Head of caudate nucleus (tissue), 42 donors: ENCODE measurements around the gene CDH4.

Experiments used
- DNase-seq, 42 donors: peaks; one replicate each; pipeline versions ENCODE4 v3.0.0 to v3.0.0-alpha.2; 2020 to 2021; ENCODE audit warnings: mixed read lengths in 7 of 42
- intact Hi-C: fragments of 100-400 bp; cut with DNase I; formaldehyde crosslinking; loops from one replicate; pipeline ENCODE4 v1.15.0; 2022

The CDH4 gene

GRCh38 chr20:61700595-61701140, 448.6 kb downstream of the CDH4 start:
- intact Hi-C loops = no loop called here
- DNase-seq = no peak

- intact Hi-C loops = no loop called here
- no peak for DNase-seq
These were observed 449.3 kb downstream of the CDH4 start for GRCh38 chr20:61701401-61701800.

GRCh38 chr20:61701802-61702201, 449.7 kb downstream of the CDH4 start:
- DNase-seq = no peak
- intact Hi-C loops = no loop called here

- intact Hi-C loops = no loop called here
- no peak for DNase-seq
These were observed 450.2 kb downstream of the CDH4 start for GRCh38 chr20:61702246-61702645.

DNA sequence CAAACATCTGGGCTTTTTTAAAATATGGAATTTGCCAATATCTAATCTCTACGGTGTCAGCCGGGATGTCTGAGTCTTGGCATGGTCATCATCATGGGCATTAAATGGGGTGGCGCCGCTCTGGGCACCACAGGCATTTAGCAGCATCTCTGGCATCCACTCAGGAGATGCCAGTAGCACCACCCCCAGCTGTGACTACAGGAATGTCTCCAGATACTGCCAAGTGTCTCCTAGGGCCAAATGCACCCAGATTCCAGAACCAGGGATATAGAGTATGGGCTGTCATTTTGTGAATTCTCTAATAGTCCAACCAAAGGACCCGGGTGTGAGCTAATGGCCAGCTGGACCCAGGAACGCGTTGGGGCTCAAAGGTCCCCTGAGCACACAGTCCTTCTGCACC, 452.6 kb downstream of the CDH4 start:
- intact Hi-C loops = no loop called here
- no peak for DNase-seq

DNA sequence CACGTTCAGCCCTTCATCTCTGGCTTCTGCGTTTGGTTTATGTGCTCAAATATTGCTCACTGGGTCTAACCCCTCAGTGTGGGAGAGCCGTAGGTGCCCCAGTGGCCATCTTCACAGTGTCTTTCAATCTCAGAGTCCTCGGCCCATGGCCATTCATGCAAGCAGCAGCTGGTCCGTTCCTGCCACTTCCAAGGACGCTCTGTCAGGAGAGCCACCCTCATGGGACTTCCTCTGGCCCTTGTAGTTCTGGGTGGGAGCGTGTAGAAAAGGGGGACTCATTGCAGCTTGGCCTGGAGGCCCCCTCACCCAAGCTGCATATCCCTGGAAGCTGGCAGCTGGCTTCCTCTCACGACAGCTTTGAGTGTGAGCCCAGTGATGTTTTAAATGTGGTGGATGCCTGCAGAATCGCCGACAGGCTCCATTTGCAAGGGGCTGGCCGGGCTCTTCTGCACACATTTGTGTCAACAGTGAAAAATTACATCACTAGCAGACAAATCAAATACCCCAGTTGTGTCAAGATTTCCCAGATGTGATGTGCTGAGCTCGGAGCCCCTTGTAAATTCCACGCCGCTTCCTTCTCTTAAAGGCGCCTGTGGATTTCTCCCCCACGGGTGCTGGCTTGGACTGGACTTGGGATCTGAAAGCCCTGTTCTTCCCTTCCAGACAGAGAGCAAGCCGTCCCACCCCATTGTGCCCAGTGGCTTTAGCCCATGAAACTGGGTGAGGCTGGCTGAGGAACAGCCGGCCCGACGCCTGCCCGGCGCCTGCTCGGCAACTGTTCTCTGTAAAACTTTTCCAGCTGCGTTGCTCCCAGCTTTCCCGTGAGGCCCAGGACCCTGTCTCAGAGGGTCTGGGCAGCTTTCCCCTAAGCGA, 453.6 kb downstream of the CDH4 start:
- DNase-seq = peak in 5 of 42 donors; percentile 18 to 56 (median 23)
- intact Hi-C loops = no loop called here

DNA sequence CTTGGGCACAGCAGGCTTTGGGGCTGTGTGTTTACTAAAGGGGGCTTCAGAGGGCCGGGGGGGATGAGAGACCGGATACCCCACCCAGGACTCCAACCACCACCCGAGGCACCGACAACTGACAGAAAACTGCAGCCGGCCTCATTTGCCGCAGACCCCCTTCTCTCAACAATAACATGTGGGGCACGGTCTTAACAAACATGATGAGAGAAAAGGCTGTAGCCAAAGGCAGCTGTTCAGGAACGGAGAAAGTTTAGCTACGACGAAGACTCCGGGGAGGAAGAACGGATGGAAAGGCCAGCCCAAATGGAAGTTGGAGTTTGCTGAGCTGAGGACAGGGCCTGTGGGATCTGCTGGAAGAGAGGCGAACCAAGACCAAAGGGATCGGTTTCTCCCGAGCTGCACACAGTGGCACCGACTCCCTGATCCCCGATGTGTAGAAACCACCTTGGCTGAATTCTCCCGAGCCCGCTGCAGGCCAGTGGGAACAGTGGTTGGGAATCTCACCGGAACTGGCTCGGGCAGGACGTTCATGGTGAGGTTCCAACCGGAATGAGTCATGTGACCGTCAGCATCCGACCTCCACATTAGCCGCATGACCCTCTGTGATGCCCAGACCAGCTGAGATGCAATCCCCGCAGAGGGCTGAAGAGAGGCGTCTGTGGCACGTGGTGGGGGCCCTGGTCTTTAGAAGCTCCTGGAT, 454.3 kb downstream of the CDH4 start:
- intact Hi-C loops = no loop called here
- no peak for DNase-seq

GRCh38 chr20:61708891-61709290, 456.8 kb downstream of the CDH4 start:
- DNase-seq = no peak
- intact Hi-C loops = no loop called here

DNA sequence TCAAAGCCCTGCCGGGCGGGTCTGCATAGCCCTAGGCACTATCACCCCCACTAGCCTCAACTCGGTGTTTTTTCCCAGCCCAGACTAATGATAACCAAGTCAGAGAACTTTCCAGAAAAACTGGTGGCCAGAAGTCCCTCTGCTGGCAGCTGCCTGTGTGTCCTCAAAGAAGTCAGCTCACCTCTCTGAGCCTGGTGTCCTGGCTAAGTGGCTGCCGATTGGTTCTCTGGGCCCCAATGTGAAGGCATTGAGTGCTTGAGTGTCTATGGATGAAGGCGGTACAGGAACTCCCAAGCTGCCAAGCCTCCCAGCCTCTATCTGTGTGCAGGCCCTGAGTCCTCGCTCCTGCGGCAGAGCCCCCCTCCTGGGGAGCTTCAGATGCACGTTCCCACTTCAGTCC, 458.0 kb downstream of the CDH4 start:
- intact Hi-C loops = no loop called here

DNA sequence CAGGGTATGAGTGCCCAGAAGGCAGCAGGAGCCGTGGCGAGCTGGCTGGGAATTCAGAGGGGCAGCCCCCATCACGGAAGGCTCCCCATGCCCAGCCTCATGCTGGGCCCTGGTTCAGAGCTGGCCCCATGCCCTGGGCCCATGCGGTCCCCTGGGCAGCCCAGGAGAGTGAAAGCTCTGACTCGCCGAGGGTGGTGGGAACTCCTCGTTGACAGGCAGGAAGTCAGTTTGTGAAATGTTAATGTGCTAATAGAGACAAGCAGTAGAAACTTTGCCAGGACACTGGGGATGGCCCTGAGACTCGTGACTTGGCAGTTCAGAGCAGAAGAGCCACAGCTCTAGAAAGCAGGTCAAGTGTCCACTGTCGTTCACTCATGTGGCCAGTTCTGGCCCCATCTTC, 460.6 kb downstream of the CDH4 start:
- intact Hi-C loops = no loop called here
- DNase-seq = no peak

More for the DNA sequence above, 458.0 kb downstream of the CDH4 start:
- no peak for DNase-seq

GRCh38 chr20:61718361-61719005, 466.4 kb downstream of the CDH4 start:
- DNase-seq = no peak

GRCh38 chr20:61719691-61720347, 467.8 kb downstream of the CDH4 start:
- DNase-seq = no peak
- intact Hi-C loops = no loop called here

More at GRCh38 chr20:61718361-61719005, 466.4 kb downstream of the CDH4 start:
- intact Hi-C loops = no loop called here

- no peak for DNase-seq
- intact Hi-C loops = no loop called here
These were observed 468.3 kb downstream of the CDH4 start for GRCh38 chr20:61720348-61720696.

DNA sequence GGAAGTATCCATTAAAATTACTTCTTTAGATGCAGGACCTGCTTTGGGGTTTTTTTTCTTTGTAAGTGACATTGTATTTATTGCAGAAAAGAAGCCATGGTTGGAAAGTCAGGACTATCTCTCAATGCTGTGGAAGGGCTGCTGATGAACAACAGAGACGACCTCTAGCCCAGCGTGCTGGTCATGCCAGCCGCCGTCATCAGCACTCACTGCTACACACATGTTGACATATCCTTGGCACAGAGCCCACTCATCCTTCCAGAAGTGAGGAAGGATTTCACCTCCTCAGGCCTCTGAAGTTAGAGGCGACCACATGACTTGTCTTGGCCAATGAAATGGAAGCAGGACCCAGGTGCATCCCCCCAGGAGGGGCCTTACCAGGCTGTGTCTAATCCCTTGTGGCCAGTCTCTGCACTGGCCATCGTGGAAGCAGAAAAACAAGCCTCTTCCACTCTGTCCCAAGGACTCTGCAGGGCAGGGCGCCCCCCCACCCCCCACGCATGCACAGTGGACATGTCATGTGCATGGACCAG, 470.2 kb downstream of the CDH4 start:
- DNase-seq = no peak
- intact Hi-C loops = no loop called here

- no peak for DNase-seq
- intact Hi-C loops = no loop called here
These were observed 471.6 kb downstream of the CDH4 start for GRCh38 chr20:61723529-61724257.

DNA sequence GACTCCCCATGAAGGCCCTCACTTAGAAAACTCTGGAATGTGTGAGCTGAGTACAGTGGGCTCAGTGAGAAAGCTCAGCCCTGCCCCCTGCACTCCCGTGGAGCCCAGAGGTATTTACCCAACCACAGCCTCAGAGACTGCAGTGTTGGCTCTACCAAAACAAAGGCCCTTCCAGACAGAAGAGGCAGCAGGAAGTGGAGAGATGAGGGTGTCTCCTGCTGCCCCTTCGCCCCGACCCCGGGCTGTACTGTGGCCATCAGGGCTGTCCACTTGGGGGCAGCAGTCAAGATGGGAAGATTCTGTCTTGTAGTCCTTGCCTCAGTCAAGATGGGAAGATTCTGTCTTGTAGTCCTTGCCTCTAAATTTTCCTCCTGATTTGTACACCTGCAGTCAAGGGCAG, 472.3 kb downstream of the CDH4 start:
- intact Hi-C loops = no loop called here

GRCh38 chr20:61725145-61725544, 473.1 kb downstream of the CDH4 start:
- DNase-seq = no peak
- intact Hi-C loops = no loop called here

More for the DNA sequence above, 472.3 kb downstream of the CDH4 start:
- peak in 2 of 42 donors; percentile 26 to 48 for DNase-seq

GRCh38 chr20:61725966-61726365, 473.9 kb downstream of the CDH4 start:
- no peak for DNase-seq
- intact Hi-C loops = no loop called here
